ENCODE data around the gene EFEMP1.

Gene EFEMP1

GRCh38 chr2:55932843-55933242, 9.3 kb upstream of the EFEMP1 start:
- no peak for DNase-seq (ENCODE audit: low read depth in 2 of 2)

- no peak for DNase-seq (ENCODE audit: low read depth in 2 of 2)
Observed at GRCh38 chr2:55931281-55931680, 7.7 kb upstream of the EFEMP1 start.

- DNase-seq (ENCODE audit: low read depth in 2 of 2), result no peak
Observed at GRCh38 chr2:55929476-55929875, 5.9 kb upstream of the EFEMP1 start.

GRCh38 chr2:55926974-55927373, 3.4 kb upstream of the EFEMP1 start:
- DNase-seq (ENCODE audit: low read depth in 2 of 2), result no peak

GRCh38 chr2:55926246-55926645, 2.7 kb upstream of the EFEMP1 start:
- DNase-seq (ENCODE audit: low read depth in 2 of 2), result no peak

GRCh38 chr2:55923982-55924321, 370 bp upstream of the EFEMP1 start:
- no peak for DNase-seq (ENCODE audit: low read depth in 2 of 2)

- DNase-seq (ENCODE audit: low read depth in 2 of 2), result no peak
Observed at GRCh38 chr2:55922291-55922907, 1.2 kb downstream of the EFEMP1 start.

GRCh38 chr2:55919574-55919973, 4.0 kb downstream of the EFEMP1 start:
- no peak for DNase-seq (ENCODE audit: low read depth in 2 of 2)

- DNase-seq (ENCODE audit: low read depth in 2 of 2), result no peak
Observed at GRCh38 chr2:55918856-55919255, 4.7 kb downstream of the EFEMP1 start.

GRCh38 chr2:55917713-55918390, 5.7 kb downstream of the EFEMP1 start:
- DNase-seq (ENCODE audit: low read depth in 2 of 2), result no peak

GRCh38 chr2:55917117-55917516, 6.5 kb downstream of the EFEMP1 start:
- DNase-seq (ENCODE audit: low read depth in 2 of 2), result no peak

GRCh38 chr2:55916473-55917049, 7.0 kb downstream of the EFEMP1 start:
- no peak for DNase-seq (ENCODE audit: low read depth in 2 of 2)

- DNase-seq (ENCODE audit: low read depth in 2 of 2), result no peak
Observed at GRCh38 chr2:55914786-55915185, 8.8 kb downstream of the EFEMP1 start.

- no peak for DNase-seq (ENCODE audit: low read depth in 2 of 2)
Observed at GRCh38 chr2:55912926-55913325, 10.7 kb downstream of the EFEMP1 start.

GRCh38 chr2:55910077-55910476, 13.5 kb downstream of the EFEMP1 start:
- no peak for DNase-seq (ENCODE audit: low read depth in 2 of 2)

GRCh38 chr2:55907686-55908085, 15.9 kb downstream of the EFEMP1 start:
- no peak for DNase-seq (ENCODE audit: low read depth in 2 of 2)

- no peak for DNase-seq (ENCODE audit: low read depth in 2 of 2)
Observed at GRCh38 chr2:55906993-55907392, 16.6 kb downstream of the EFEMP1 start.

- no peak for DNase-seq (ENCODE audit: low read depth in 2 of 2)
Observed at GRCh38 chr2:55903727-55904126, 19.9 kb downstream of the EFEMP1 start.

GRCh38 chr2:55902971-55903370, 20.6 kb downstream of the EFEMP1 start:
- no peak for DNase-seq (ENCODE audit: low read depth in 2 of 2)

- DNase-seq (ENCODE audit: low read depth in 2 of 2), result no peak
Observed at GRCh38 chr2:55902429-55902828, 21.2 kb downstream of the EFEMP1 start.

GRCh38 chr2:55901941-55902340, 21.6 kb downstream of the EFEMP1 start:
- DNase-seq (ENCODE audit: low read depth in 2 of 2), result no peak

GRCh38 chr2:55901322-55901721, 22.3 kb downstream of the EFEMP1 start:
- no peak for DNase-seq (ENCODE audit: low read depth in 2 of 2)

- no peak for DNase-seq (ENCODE audit: low read depth in 2 of 2)
Observed at GRCh38 chr2:55899881-55900280, 23.7 kb downstream of the EFEMP1 start.
